ENCODE data around the gene MKX.

- TF ChIP-seq, protein P1, sequence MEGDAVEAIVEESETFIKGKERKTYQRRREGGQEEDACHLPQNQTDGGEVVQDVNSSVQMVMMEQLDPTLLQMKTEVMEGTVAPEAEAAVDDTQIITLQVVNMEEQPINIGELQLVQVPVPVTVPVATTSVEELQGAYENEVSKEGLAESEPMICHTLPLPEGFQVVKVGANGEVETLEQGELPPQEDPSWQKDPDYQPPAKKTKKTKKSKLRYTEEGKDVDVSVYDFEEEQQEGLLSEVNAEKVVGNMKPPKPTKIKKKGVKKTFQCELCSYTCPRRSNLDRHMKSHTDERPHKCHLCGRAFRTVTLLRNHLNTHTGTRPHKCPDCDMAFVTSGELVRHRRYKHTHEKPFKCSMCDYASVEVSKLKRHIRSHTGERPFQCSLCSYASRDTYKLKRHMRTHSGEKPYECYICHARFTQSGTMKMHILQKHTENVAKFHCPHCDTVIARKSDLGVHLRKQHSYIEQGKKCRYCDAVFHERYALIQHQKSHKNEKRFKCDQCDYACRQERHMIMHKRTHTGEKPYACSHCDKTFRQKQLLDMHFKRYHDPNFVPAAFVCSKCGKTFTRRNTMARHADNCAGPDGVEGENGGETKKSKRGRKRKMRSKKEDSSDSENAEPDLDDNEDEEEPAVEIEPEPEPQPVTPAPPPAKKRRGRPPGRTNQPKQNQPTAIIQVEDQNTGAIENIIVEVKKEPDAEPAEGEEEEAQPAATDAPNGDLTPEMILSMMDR (conservative IDR thresholded peaks at IDR 0.05; ENCODE audit: low read length): no peak
- TF ChIP-seq EZH2phosphoT487 (IDR thresholded peaks at IDR 0.05; ENCODE audit: borderline replicate concordance, low read depth, low read length): no peak
These were observed 84.9 kb downstream of the MKX start for GRCh38 chr10:27660711-27661110.
